Activated CD4-positive, alpha-beta T cell treated with anti-CD3 and anti-CD28 coated beads for 36 hours (primary cell): ENCODE measurements around the gene SLC30A4. TPM values are rescaled to one million over a fixed set of nuclear protein-coding genes. Genes with fewer than 3 reads are reported as not detected.

ENCODE experiments used
- ATAC-seq: fragments of 200-7000 bp; cut with Tn5 transposase; one replicate; pipeline ENCODE4 v1.10.0; 2021; ENCODE audit warnings: mild to moderate bottlenecking, moderate library complexity
- CTCF ChIA-PET: fragments of 350-600 bp; sonication (Branson Sonifier 250); formaldehyde crosslinking; loops from one replicate; lab custom pipeline; 2021; ENCODE audit warnings: antibody characterized with exemption; lab: Charles Lee
- POLR2A ChIA-PET: fragments of 350-600 bp; sonication (Branson Sonifier 250); formaldehyde crosslinking; loops from one replicate; lab custom pipeline; 2021; ENCODE audit warnings: antibody characterized with exemption, inconsistent platforms; lab: Charles Lee
- DNase-seq: peaks from one replicate; pipeline ENCODE4 v3.0.0-alpha.2; 2020
- H3K27ac Mint-ChIP-seq: one replicate; pipeline ENCODE4 v1.8.0; 2021; ENCODE audit warnings: mixed read lengths
- H3K27me3 Mint-ChIP-seq: one replicate; pipeline ENCODE4 v1.8.0; 2021; ENCODE audit warnings: mixed read lengths
- H3K36me3 Mint-ChIP-seq: one replicate; pipeline ENCODE4 v1.8.0; 2021; ENCODE audit warnings: low read depth, mixed read lengths
- H3K4me1 Mint-ChIP-seq: one replicate; pipeline ENCODE4 v1.8.0; 2021; ENCODE audit warnings: mixed read lengths
- H3K4me3 Mint-ChIP-seq: one replicate; pipeline ENCODE4 v1.8.0; 2021; ENCODE audit warnings: mild to moderate bottlenecking, moderate library complexity, mixed read lengths
- H3K9me3 Mint-ChIP-seq: one replicate; pipeline ENCODE4 v1.8.0; 2021; ENCODE audit warnings: low read depth, mixed read lengths
- intact Hi-C, 2 experiments: fragments of 100-400 bp; cut with DNase I in 1 of 2; cut with micrococcal nuclease in 1 of 2; formaldehyde crosslinking; loops; one replicate each; pipeline versions ENCODE4 v1.14.2 to v1.15.1; 2022 to 2024; cut with DNase I, micrococcal nuclease
- total RNA-seq, 2 experiments: library from RNA; stranded (reverse); gene quantifications; one replicate each; pipeline ENCODE4 v1.2.3, GENCODE V29; 2021

The SLC30A4 gene
- total RNA-seq, 2 experiments from 2014 or later = 1.6 to 1.9 TPM

- Mint-ChIP-seq H3K36me3 (no peaks in the 10 kb centered on the region), H3K9me3 (no peaks in the 10 kb centered on the region), H3K27me3 (no peaks in the 10 kb centered on the region), H3K4me1 (peaks cover 15% of the 10 kb centered on the region), H3K27ac (no peak overlapping the region), H3K4me3 (no peak overlapping the region)
- intact Hi-C loops = no loop called here
- no peak for ATAC-seq
- ChIA-PET POLR2A (no interaction called here), CTCF (interaction anchor here (0.7 to 1.3 kb wide), 3 partner anchors 18 to 54 kb away, joined by 3 to 6 read pairs (median 3); no protein-coding TSS in a partner anchor)
- DNase-seq = no peak
Observed at GRCh38 chr15:45449916-45450867, 72.4 kb downstream of the SLC30A4 start.

DNA sequence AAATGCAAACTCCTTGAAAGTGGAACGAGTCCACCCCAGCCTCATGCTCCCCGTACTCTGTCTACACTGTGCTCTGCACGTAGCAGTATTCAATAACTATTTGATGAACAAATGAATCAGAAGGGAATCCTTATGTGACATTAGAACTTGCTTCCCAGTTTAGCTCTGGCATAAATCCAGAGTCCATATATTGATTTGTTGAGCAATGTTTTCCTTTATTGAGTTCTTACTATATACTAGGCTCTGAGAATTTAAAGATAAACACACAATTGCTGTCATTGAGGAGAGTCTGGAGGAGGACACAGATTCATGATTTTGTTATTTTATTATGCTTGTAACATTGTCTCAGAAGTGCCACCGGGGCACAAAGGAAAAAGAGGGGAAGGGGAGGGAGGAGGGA, 73.2 kb downstream of the SLC30A4 start:
- ATAC-seq = no peak
- no peak for DNase-seq
- CTCF ChIA-PET = interaction anchor here (0.7 to 0.9 kb wide), 2 partner anchors 19 to 54 kb away, joined by 3 to 6 read pairs; no protein-coding TSS in a partner anchor
- no peaks in the 10 kb centered on the region for H3K36me3 Mint-ChIP-seq
- H3K27ac Mint-ChIP-seq = no peak overlapping the region
- H3K4me3 Mint-ChIP-seq = no peak overlapping the region
- intact Hi-C loops = no loop called here
- no peaks in the 10 kb centered on the region for H3K9me3 Mint-ChIP-seq
- POLR2A ChIA-PET = no interaction called here
- no peaks in the 10 kb centered on the region for H3K27me3 Mint-ChIP-seq
- H3K4me1 Mint-ChIP-seq = peaks cover 7% of the 10 kb centered on the region

DNA sequence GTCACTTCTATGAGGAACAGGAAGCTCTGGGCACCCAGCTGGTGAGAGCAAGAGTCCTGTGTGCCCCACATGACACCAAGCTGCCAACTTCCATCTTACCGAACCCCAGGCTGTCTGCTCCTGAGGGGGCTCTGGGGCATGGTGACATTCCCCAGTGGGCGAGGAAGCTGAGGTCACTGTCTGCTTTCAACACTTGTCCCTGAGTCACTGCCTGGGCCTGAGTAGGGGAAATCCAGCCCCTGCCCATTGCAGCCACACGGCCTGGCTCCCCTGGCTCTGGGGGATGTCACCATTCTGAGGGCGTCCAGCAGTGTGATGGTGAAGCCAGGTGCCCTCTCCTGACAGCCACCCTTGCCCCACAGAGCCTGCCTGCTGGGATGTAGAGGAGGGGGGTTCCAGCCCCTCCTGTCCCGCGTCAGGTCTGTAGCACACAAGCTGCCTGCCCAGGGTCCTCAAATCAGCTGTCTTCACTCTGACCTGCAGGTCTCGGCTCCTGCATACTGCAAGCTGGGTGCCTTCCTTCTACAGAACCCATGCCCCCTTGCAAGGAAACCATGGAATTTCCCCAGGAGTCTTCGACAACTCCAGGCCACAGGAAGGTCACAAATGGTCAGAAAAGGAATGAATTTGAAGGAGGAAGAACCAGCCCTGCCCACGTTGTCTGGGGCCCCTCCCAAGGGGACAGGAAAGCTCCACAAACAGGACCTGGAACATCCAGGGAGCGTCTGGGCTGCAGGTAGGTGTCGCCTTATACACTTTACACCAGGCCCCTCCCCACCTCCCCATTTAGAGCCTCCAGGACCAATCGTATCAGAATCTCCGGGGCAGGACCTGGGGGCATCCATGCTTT, 74.3 kb downstream of the SLC30A4 start:
- no peaks in the 10 kb centered on the region for H3K4me1 Mint-ChIP-seq
- ChIA-PET CTCF (interaction anchor here (1.1 kb wide), 1 partner anchor 166 kb away, joined by 3 read pairs; no protein-coding TSS in a partner anchor), POLR2A (no interaction called here)
- no peak overlapping the region for H3K4me3 Mint-ChIP-seq
- intact Hi-C loops = no loop called here
- no peaks in the 10 kb centered on the region for H3K9me3 Mint-ChIP-seq
- no peak overlapping the region for H3K27ac Mint-ChIP-seq
- no peak for DNase-seq
- H3K36me3 Mint-ChIP-seq = no peaks in the 10 kb centered on the region
- no peaks in the 10 kb centered on the region for H3K27me3 Mint-ChIP-seq
- ATAC-seq = no peak

DNA sequence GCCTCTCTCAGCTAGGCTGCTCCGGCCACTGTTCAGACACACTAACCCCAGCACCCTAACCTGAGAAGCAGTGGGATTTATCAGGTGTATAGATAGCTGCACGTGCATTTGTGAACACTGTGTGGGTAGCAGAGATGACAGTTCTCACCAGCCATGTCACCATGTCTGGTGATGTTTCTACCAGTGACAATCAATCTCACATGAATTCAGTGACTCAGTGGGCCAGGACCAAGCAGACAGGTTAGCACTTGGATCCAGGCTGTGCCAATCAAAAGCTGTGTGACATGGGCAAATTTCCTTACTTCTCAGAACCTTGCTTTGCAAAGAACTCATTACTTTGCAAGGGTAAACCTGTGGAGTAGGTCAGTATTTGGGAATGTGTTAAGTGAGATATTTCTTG, 78.9 kb downstream of the SLC30A4 start:
- H3K27ac Mint-ChIP-seq = no peak overlapping the region
- no peaks in the 10 kb centered on the region for H3K9me3 Mint-ChIP-seq
- POLR2A ChIA-PET = no interaction called here
- no peak for ATAC-seq
- H3K27me3 Mint-ChIP-seq = no peaks in the 10 kb centered on the region
- CTCF ChIA-PET = interaction anchor here (1.0 kb wide), 1 partner anchor 14 kb away, joined by 4 read pairs; no protein-coding TSS in a partner anchor
- intact Hi-C loops = no loop called here
- no peaks in the 10 kb centered on the region for H3K4me1 Mint-ChIP-seq
- no peak overlapping the region for H3K4me3 Mint-ChIP-seq
- H3K36me3 Mint-ChIP-seq = no peaks in the 10 kb centered on the region
- DNase-seq = no peak

DNA sequence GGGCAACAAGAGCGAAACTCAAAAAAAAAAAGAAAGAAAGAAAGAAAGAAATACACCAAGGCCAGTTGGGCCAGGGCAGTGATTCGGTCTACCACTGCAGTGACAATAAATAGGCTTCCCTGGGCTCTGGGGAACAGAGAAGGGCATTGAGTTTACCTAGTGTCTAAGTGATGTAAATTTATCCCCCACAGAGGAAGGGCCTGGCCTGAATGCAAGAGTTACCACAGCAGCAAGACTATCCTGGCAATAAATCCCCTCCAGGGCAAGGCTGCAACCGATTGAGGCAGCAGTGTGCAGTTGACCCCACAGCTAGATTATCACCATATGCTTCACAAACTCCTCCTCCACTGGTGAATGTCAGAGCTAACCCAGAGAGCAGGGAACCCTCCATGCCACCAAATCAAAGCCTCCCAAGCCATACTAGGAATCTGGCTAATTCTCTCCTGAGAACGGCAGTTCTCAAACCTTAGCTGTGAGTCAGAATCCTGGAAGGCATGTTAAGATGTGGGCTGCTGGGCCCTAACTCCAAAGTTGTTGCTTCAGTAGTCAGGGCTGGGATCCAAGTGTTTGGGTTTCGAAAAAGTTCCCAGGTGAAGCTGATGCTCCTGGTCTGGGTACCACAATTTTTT, 79.9 kb downstream of the SLC30A4 start:
- DNase-seq = no peak
- Mint-ChIP-seq H3K4me1 (no peaks in the 10 kb centered on the region), H3K4me3 (no peak overlapping the region), H3K27ac (no peak overlapping the region), H3K36me3 (no peaks in the 10 kb centered on the region), H3K27me3 (no peaks in the 10 kb centered on the region), H3K9me3 (no peaks in the 10 kb centered on the region)
- ATAC-seq = no peak
- POLR2A ChIA-PET = no interaction called here
- intact Hi-C loops = no loop called here
- CTCF ChIA-PET = interaction anchor here (0.6 to 1.6 kb wide), 3 partner anchors 12 to 172 kb away, joined by 3 to 4 read pairs (median 3); no protein-coding TSS in a partner anchor

DNA sequence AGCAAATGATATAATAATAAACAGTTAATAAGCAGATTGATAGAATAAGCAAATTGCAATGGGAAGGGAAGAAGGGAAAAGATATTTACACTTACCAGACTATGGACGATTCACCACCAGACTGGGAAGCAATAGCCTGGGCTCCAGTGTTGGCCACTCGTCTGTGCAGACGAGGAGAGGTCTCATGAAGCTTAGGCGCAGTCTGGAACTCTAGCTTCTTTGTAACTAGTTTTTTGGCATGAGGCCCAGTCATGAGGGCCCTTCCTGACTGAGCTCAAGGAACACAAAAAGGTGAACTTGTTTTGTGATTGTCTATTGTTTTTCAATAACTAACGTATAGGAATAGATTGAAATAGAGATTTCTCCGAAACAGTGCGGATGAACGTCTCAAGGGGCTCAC, 80.9 kb downstream of the SLC30A4 start:
- no peaks in the 10 kb centered on the region for H3K9me3 Mint-ChIP-seq
- no peak overlapping the region for H3K4me3 Mint-ChIP-seq
- H3K36me3 Mint-ChIP-seq = no peaks in the 10 kb centered on the region
- ChIA-PET POLR2A (no interaction called here), CTCF (interaction anchor here (1.2 to 1.8 kb wide), 3 partner anchors 12 to 173 kb away, joined by 3 to 6 read pairs (median 3); no protein-coding TSS in a partner anchor)
- DNase-seq (no peak), ATAC-seq (no peak)
- no peaks in the 10 kb centered on the region for H3K4me1 Mint-ChIP-seq
- intact Hi-C loops = no loop called here
- H3K27me3 Mint-ChIP-seq = no peaks in the 10 kb centered on the region
- no peak overlapping the region for H3K27ac Mint-ChIP-seq

GRCh38 chr15:45441036-45441435, 81.5 kb downstream of the SLC30A4 start:
- H3K27ac Mint-ChIP-seq = no peak overlapping the region
- no peak for ATAC-seq
- DNase-seq = no peak
- no peaks in the 10 kb centered on the region for H3K27me3 Mint-ChIP-seq
- intact Hi-C loops = no loop called here
- ChIA-PET CTCF (interaction anchor here (1.6 to 1.8 kb wide), 2 partner anchors 13 to 17 kb away, joined by 3 to 6 read pairs; no protein-coding TSS in a partner anchor), POLR2A (no interaction called here)
- no peak overlapping the region for H3K4me3 Mint-ChIP-seq
- H3K4me1 Mint-ChIP-seq = no peaks in the 10 kb centered on the region
- H3K9me3 Mint-ChIP-seq = no peaks in the 10 kb centered on the region
- H3K36me3 Mint-ChIP-seq = no peaks in the 10 kb centered on the region

GRCh38 chr15:45439521-45440260, 82.9 kb downstream of the SLC30A4 start:
- ATAC-seq = no peak
- H3K36me3 Mint-ChIP-seq = no peaks in the 10 kb centered on the region
- ChIA-PET POLR2A (no interaction called here), CTCF (interaction anchor here (0.5 to 2.8 kb wide), 5 partner anchors 9 to 75 kb away, joined by 3 to 12 read pairs (median 5); no protein-coding TSS in a partner anchor)
- H3K4me1 Mint-ChIP-seq = no peaks in the 10 kb centered on the region
- H3K27me3 Mint-ChIP-seq = peaks cover 2% of the 10 kb centered on the region
- no peak overlapping the region for H3K27ac Mint-ChIP-seq
- intact Hi-C loops = no loop called here
- no peak overlapping the region for H3K4me3 Mint-ChIP-seq
- no peak for DNase-seq
- no peaks in the 10 kb centered on the region for H3K9me3 Mint-ChIP-seq

DNA sequence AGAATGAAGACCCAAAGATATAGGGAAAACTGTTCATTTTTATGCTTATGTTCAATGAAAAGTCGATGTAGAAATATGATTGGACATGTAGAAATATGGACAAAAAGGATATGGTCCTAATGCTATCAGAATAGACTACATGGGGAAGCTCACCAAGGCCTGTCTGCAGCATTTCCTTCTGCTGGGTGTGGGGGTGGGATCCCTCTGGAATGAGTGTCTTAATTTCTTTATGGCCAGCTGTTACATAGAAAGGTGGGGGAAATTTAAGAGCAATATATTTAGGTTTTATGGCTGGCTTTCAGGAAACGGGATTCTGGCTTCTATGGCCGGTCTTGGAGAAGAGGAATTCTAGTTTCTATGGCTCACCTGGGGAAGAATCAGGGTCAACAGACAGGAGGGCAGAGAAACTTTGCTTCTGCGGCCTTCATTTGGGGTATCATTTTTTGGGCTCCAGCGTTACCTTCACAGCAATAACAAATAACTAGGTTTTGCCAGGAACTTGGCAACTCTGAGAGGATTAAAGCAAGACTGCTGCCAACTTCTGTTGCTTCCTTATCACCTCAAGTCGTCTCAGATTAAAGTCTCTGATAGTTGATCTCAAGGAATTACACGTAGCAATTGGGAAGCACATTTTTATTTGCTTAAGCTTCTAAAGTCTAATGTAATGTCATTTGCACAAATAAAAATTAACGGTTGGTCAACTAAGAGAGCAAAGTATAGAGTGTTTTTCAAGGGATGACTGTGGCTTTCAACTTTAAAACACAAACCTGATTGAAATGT, 87.2 kb downstream of the SLC30A4 start:
- POLR2A ChIA-PET = no interaction called here
- intact Hi-C loops = no loop called here
- peaks cover 9% of the 10 kb centered on the region for H3K27me3 Mint-ChIP-seq
- no peaks in the 10 kb centered on the region for H3K9me3 Mint-ChIP-seq
- no peak overlapping the region for H3K4me3 Mint-ChIP-seq
- no peak overlapping the region for H3K27ac Mint-ChIP-seq
- peaks cover 2% of the 10 kb centered on the region for H3K4me1 Mint-ChIP-seq
- no peak for ATAC-seq
- H3K36me3 Mint-ChIP-seq = no peaks in the 10 kb centered on the region
- DNase-seq = no peak
- CTCF ChIA-PET = no interaction called here

GRCh38 chr15:45434078-45434567, 88.4 kb downstream of the SLC30A4 start:
- POLR2A ChIA-PET = no interaction called here
- H3K36me3 Mint-ChIP-seq = no peaks in the 10 kb centered on the region
- DNase-seq (no peak), ATAC-seq (no peak)
- no peaks in the 10 kb centered on the region for H3K9me3 Mint-ChIP-seq
- CTCF ChIA-PET = no interaction called here
- H3K27me3 Mint-ChIP-seq = peaks cover 9% of the 10 kb centered on the region
- H3K27ac Mint-ChIP-seq = no peak overlapping the region
- H3K4me1 Mint-ChIP-seq = peaks cover 2% of the 10 kb centered on the region
- H3K4me3 Mint-ChIP-seq = no peak overlapping the region
- intact Hi-C loops = no loop called here
